Measurements from ENCODE around the gene PTPRK.

- TF ChIP-seq, protein P1, sequence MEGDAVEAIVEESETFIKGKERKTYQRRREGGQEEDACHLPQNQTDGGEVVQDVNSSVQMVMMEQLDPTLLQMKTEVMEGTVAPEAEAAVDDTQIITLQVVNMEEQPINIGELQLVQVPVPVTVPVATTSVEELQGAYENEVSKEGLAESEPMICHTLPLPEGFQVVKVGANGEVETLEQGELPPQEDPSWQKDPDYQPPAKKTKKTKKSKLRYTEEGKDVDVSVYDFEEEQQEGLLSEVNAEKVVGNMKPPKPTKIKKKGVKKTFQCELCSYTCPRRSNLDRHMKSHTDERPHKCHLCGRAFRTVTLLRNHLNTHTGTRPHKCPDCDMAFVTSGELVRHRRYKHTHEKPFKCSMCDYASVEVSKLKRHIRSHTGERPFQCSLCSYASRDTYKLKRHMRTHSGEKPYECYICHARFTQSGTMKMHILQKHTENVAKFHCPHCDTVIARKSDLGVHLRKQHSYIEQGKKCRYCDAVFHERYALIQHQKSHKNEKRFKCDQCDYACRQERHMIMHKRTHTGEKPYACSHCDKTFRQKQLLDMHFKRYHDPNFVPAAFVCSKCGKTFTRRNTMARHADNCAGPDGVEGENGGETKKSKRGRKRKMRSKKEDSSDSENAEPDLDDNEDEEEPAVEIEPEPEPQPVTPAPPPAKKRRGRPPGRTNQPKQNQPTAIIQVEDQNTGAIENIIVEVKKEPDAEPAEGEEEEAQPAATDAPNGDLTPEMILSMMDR (conservative IDR thresholded peaks at IDR 0.05; ENCODE audit: low read length): no peak
- no peak for TF ChIP-seq EZH2phosphoT487 (IDR thresholded peaks at IDR 0.05; ENCODE audit: borderline replicate concordance, low read depth, low read length)
Observed at GRCh38 chr6:128302942-128303341, 217.5 kb downstream of the PTPRK start.
